Measurements from ENCODE around the gene FOXP2. TPM values are rescaled to one million over a fixed set of nuclear protein-coding genes. Genes with fewer than 3 reads are reported as not detected.

FOXP2 gene
- total and polyA plus RNA-seq, 2 of the 4 experiments (the other 2 are of a cell fraction), result 0.89 to 1.1 TPM

GRCh38 chr7:114432061-114432460 is 17.4 kb downstream of the FOXP2 start:
- intact Hi-C loops (cut with micrococcal nuclease), result no loop called here
- Histone ChIP-seq H3K36me3 (ENCODE audit: control insufficient read depth, insufficient read depth, low read length) (no peaks in the 10 kb centered on the region), H4K20me1 (ENCODE audit: insufficient read depth, low read length) (no peaks in the 10 kb centered on the region), H4K8ac (ENCODE audit: low read depth in 2 of 2, low read length in 2 of 2) (no peak overlapping the region), H3K4ac (ENCODE audit: low read depth, low read length) (no peak overlapping the region), H3K4me3 (ENCODE audit: insufficient read depth, low read depth, low read length) (no peak overlapping the region), H2BK5ac (ENCODE audit: low read depth, low read length, poor library complexity, severe bottlenecking) (no peak overlapping the region), H3K9me1 (ENCODE audit: insufficient read depth, low read length) (no peaks in the 10 kb centered on the region), H2AK9ac (replicated peaks; ENCODE audit: low read depth, low read length, poor library complexity) (no peak overlapping the region), H4K5ac (ENCODE audit: low read depth, low read length) (no peak overlapping the region), H3K56ac (ENCODE audit: extremely low read depth, insufficient read depth, low read length) (no peak overlapping the region), H3K14ac (replicated peaks; ENCODE audit: low read depth, low read length) (no peak overlapping the region), H2BK120ac (ENCODE audit: low read depth, low read length) (no peak overlapping the region), H3K27me3 (ENCODE audit: control insufficient read depth, insufficient read depth, low read length) (no peaks in the 10 kb centered on the region), H3K27ac (ENCODE audit: insufficient read depth, low read length) (no peak overlapping the region), H3K9ac (ENCODE audit: low read depth, low read length) (no peak overlapping the region), H2AFZ (replicated peaks; ENCODE audit: low read length, poor library complexity) (no peak overlapping the region), H2AK5ac (ENCODE audit: low read depth, low read length) (no peak overlapping the region), H3K23ac (ENCODE audit: low read depth, low read length) (no peak overlapping the region), H2BK15ac (ENCODE audit: low read depth, low read length) (no peak overlapping the region), H3K18ac (ENCODE audit: low read depth, low read length) (no peak overlapping the region), H2BK20ac (ENCODE audit: low read depth, low read length) (no peak overlapping the region), H3K4me1 (ENCODE audit: control insufficient read depth, insufficient read depth, low read length) (no peaks in the 10 kb centered on the region), H3K4me2 (ENCODE audit: low read depth, low read length) (no peak overlapping the region), H4K91ac (ENCODE audit: insufficient read depth, low read depth, low read length) (no peak overlapping the region), H3K9me3 (ENCODE audit: control insufficient read depth, insufficient read depth, low read length) (no peaks in the 10 kb centered on the region), H3K79me1 (ENCODE audit: low read depth in 1 of 2, low read length in 2 of 2) (no peaks in the 10 kb centered on the region)
- ATAC-seq (ENCODE audit: low read depth) (no peak), DNase-seq (no peak)
- no TSS peak for BruUV-seq (replicated peaks)
- in situ Hi-C loops (cut with MboI; ENCODE audit: low sequenced_read_pairs), result no loop called here
- TF ChIP-seq MXI1 (IDR thresholded peaks at IDR 0.05; ENCODE audit: borderline replicate concordance, low read depth, low read length) (no peak), RCOR1 (IDR thresholded peaks at IDR 0.05; ENCODE audit: insufficient replicate concordance, low read length) (no peak), CTCF (conservative IDR thresholded peaks at IDR 0.05; ENCODE audit: low read depth, low read length) (no peak), ELK1 (IDR thresholded peaks at IDR 0.05; ENCODE audit: borderline replicate concordance, low read depth, low read length) (no peak), RFX5 (IDR thresholded peaks at IDR 0.05; ENCODE audit: low read depth, low read length) (no peak), POLR2A (IDR thresholded peaks at IDR 0.05; ENCODE audit: low read depth, low read length) (no peak), RAD21 (IDR thresholded peaks at IDR 0.05; ENCODE audit: low read length) (no peak), NFE2L2 (IDR thresholded peaks at IDR 0.05; ENCODE audit: low read depth, low read length) (no peak), BHLHE40 (IDR thresholded peaks at IDR 0.05; ENCODE audit: low read depth, low read length) (no peak), SMC3 (IDR thresholded peaks at IDR 0.05; ENCODE audit: low read depth, low read length) (no peak), CEBPB (IDR thresholded peaks at IDR 0.05; ENCODE audit: low read depth, low read length) (no peak), CHD1 (IDR thresholded peaks at IDR 0.05; ENCODE audit: low read depth, low read length) (no peak), MAZ (IDR thresholded peaks at IDR 0.05; ENCODE audit: borderline replicate concordance, low read depth, low read length) (no peak), MAFK (IDR thresholded peaks at IDR 0.05; ENCODE audit: low read depth, low read length) (no peak), USF2 (IDR thresholded peaks at IDR 0.05; ENCODE audit: low read depth, low read length) (no peak), FOS (IDR thresholded peaks at IDR 0.05; ENCODE audit: low read depth, low read length) (no peak)
- dilution Hi-C loops (cut with HindIII; ENCODE audit: low sequenced_read_pairs, unreplicated experiment), result no loop called here
- ChIA-PET CTCF (no interaction called here), POLR2A (ENCODE audit: unreplicated experiment) (no interaction called here)

Data from IMR-90 (cell line).